GM12878 (cell line): Measurements from ENCODE around the gene NEURL4. TPM values are rescaled to one million over a fixed set of nuclear protein-coding genes. Genes with fewer than 3 reads are reported as not detected.

Experiments
- BCL3 ChIP-seq: IDR thresholded peaks from 2 replicates; pipeline ENCODE4 v1.6.1; 2011; ENCODE audit warnings: borderline replicate concordance, low read depth, mild to moderate bottlenecking, moderate library complexity, low read length; ENCODE audit not compliant: insufficient read depth, poor library complexity, severe bottlenecking
- CBFB ChIP-seq: IDR thresholded peaks from 2 replicates; pipeline ENCODE4 v1.6.1; 2016; ENCODE audit warnings: antibody characterized with exemption, low read depth
- CHD1 ChIP-seq: IDR thresholded peaks from 2 replicates; pipeline ENCODE4 v1.6.1; 2012; ENCODE audit warnings: low read depth, low read length, improper control_type of control experiment
- CREB1 ChIP-seq: IDR thresholded peaks from 2 replicates; pipeline ENCODE4 v1.6.1; 2012; ENCODE audit warnings: low read depth, mild to moderate bottlenecking, inconsistent platforms
- EP300 ChIP-seq, 2 experiments: fragments of 150-350 bp in 1 of 2; IDR thresholded peaks; 2 replicates each; pipeline ENCODE4 v1.6.1; 2011 to 2012; ENCODE audit warnings: low read depth in 2 of 2, low read length in 2 of 2, borderline replicate concordance in 1 of 2, improper control_type of control experiment in 1 of 2, inconsistent platforms in 1 of 2; ENCODE audit not compliant: control insufficient read depth in 1 of 2
- MAX ChIP-seq: IDR thresholded peaks from 2 replicates; pipeline ENCODE4 v1.6.1; 2012; ENCODE audit warnings: low read depth, low read length, improper control_type of control experiment
- MTA2 ChIP-seq: fragments of 450-650 bp; IDR thresholded peaks from 2 replicates; pipeline ENCODE4 v1.6.1; 2016; ENCODE audit warnings: low read depth, mild to moderate bottlenecking, moderate library complexity
- NR2C2 ChIP-seq: IDR thresholded peaks from 2 replicates; pipeline ENCODE4 v1.6.1; 2011; ENCODE audit warnings: borderline replicate concordance, low read depth; ENCODE audit not compliant: control insufficient read depth, insufficient read length
- NR2F1 ChIP-seq: fragments of 450-650 bp; conservative IDR thresholded peaks from 2 replicates; pipeline ENCODE4 v1.6.1; 2017; ENCODE audit warnings: mild to moderate bottlenecking
- PML ChIP-seq: IDR thresholded peaks from 2 replicates; pipeline ENCODE4 v1.6.1; 2012; ENCODE audit warnings: low read length, inconsistent platforms
- POLR2A ChIP-seq: IDR thresholded peaks from 2 replicates; pipeline ENCODE4 v1.6.1; 2011; ENCODE audit warnings: low read depth, mild to moderate bottlenecking, low read length
- TCF12 ChIP-seq: IDR thresholded peaks from 2 replicates; pipeline ENCODE4 v1.6.1; 2011; ENCODE audit warnings: low read depth, mild to moderate bottlenecking, low read length
- TCF3 ChIP-seq: IDR thresholded peaks from 2 replicates; pipeline ENCODE4 v1.6.1; 2012; ENCODE audit warnings: low read depth, mild to moderate bottlenecking, low read length, borderline replicate concordance; ENCODE audit not compliant: insufficient read depth
- YY1 ChIP-seq: IDR thresholded peaks from 2 replicates; pipeline ENCODE4 v1.6.1; 2011; ENCODE audit warnings: low read depth, mild to moderate bottlenecking, low read length
- ZNF384 ChIP-seq: IDR thresholded peaks from 2 replicates; pipeline ENCODE4 v1.6.1; 2012; ENCODE audit warnings: low read depth, mild to moderate bottlenecking, low read length, improper control_type of control experiment, borderline replicate concordance
- polyA plus RNA-seq, 11 experiments: library from polyadenylated mRNA; depleted of rRNA in 4 of 11; unstranded in 6 of 11; stranded (reverse) in 5 of 11; fragments of >200 nt; fragmentation: Nextera tagmentation in 4 of 11; fragmentation: Illumina TruSeq in 1 of 11; extraction: Ambion mirVana in 4 of 11; extraction: Trizol in 1 of 11; gene quantifications; 1 replicate in 1 of 11; 2 replicates in 10 of 11; pipeline versions ENCODE4 v1.2.1 to v1.2.3, GENCODE V29; 2011 to 2016; ENCODE audit warnings: inconsistent platforms in 2 of 11, missing spikeins in 2 of 11, low read depth in 1 of 11
- total RNA-seq, 4 experiments: library from RNA; depleted of rRNA in 3 of 4; stranded (reverse); fragments of >200 nt in 3 of 4; fragmentation: Illumina TruSeq in 1 of 4; extraction: Trizol in 1 of 4; gene quantifications; 2 replicates each; pipeline versions ENCODE4 v1.2.1 to v1.2.3, GENCODE V29; 2013 to 2021
- TF ChIP-seq, protein P1 (sequence below): fragments of 450-650 bp; IDR thresholded peaks from 2 replicates; pipeline ENCODE4 v1.6.1; 2016; ENCODE audit warnings: mild to moderate bottlenecking
- TF ChIP-seq, protein P2 (sequence below): fragments of 450-650 bp; conservative IDR thresholded peaks from 2 replicates; pipeline ENCODE4 v1.6.1; 2017; ENCODE audit warnings: mild to moderate bottlenecking, moderate library complexity
- TF ChIP-seq, protein P3 (sequence below): fragments of 450-650 bp; formaldehyde crosslinking; IDR thresholded peaks from 2 replicates; pipeline ENCODE4 v1.5.0; 2022; ENCODE audit warnings: mild to moderate bottlenecking, missing genetic modification characterization

The NEURL4 gene
- total and polyA plus RNA-seq, 10 of the 15 experiments (the other 5 are each of a cell fraction or from before 2014, with no cell fraction given): 0.03 to 41.9 (median 10.0) TPM

GRCh38 chr17:7314719-7315569, 14.2 kb downstream of the NEURL4 start, which contains the start of gene GPS2 (continued):
- TF ChIP-seq EP300 (IDR thresholded peaks at IDR 0.05; ENCODE audit: borderline replicate concordance in 1 of 2, control insufficient read depth in 1 of 2, low read depth in 2 of 2, low read length in 2 of 2) (no peak), TCF3 (0 out of 2 replicates have a peak, but pooled peaks have one; percentile 48), NR2C2 (peak; percentile 77), CBFB (no peak; the same call in 1 of the 2 replicates), MAX (peak; percentile 76; the same call in 1 of the 2 replicates), MTA2 (peak; percentile 63), BCL3 (peak; percentile 62), TCF12 (peak; percentile 27; the same call in 1 of the 2 replicates), PML (0 out of 2 replicates have a peak, but pooled peaks have one; percentile 64), CREB1 (peak; percentile 95), CHD1 (no peak), POLR2A (peak; percentile 94), NR2F1 (peak; percentile 72), ZNF384 (no peak), YY1 (peak; percentile 80)
- TF ChIP-seq, protein P1, sequence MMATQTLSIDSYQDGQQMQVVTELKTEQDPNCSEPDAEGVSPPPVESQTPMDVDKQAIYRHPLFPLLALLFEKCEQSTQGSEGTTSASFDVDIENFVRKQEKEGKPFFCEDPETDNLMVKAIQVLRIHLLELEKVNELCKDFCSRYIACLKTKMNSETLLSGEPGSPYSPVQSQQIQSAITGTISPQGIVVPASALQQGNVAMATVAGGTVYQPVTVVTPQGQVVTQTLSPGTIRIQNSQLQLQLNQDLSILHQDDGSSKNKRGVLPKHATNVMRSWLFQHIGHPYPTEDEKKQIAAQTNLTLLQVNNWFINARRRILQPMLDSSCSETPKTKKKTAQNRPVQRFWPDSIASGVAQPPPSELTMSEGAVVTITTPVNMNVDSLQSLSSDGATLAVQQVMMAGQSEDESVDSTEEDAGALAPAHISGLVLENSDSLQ: peak; percentile 53; the same call in 1 of the 2 replicates
- TF ChIP-seq, protein P2, sequence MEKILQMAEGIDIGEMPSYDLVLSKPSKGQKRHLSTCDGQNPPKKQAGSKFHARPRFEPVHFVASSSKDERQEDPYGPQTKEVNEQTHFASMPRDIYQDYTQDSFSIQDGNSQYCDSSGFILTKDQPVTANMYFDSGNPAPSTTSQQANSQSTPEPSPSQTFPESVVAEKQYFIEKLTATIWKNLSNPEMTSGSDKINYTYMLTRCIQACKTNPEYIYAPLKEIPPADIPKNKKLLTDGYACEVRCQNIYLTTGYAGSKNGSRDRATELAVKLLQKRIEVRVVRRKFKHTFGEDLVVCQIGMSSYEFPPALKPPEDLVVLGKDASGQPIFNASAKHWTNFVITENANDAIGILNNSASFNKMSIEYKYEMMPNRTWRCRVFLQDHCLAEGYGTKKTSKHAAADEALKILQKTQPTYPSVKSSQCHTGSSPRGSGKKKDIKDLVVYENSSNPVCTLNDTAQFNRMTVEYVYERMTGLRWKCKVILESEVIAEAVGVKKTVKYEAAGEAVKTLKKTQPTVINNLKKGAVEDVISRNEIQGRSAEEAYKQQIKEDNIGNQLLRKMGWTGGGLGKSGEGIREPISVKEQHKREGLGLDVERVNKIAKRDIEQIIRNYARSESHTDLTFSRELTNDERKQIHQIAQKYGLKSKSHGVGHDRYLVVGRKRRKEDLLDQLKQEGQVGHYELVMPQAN: peak; percentile 81
- TF ChIP-seq, protein P3, sequence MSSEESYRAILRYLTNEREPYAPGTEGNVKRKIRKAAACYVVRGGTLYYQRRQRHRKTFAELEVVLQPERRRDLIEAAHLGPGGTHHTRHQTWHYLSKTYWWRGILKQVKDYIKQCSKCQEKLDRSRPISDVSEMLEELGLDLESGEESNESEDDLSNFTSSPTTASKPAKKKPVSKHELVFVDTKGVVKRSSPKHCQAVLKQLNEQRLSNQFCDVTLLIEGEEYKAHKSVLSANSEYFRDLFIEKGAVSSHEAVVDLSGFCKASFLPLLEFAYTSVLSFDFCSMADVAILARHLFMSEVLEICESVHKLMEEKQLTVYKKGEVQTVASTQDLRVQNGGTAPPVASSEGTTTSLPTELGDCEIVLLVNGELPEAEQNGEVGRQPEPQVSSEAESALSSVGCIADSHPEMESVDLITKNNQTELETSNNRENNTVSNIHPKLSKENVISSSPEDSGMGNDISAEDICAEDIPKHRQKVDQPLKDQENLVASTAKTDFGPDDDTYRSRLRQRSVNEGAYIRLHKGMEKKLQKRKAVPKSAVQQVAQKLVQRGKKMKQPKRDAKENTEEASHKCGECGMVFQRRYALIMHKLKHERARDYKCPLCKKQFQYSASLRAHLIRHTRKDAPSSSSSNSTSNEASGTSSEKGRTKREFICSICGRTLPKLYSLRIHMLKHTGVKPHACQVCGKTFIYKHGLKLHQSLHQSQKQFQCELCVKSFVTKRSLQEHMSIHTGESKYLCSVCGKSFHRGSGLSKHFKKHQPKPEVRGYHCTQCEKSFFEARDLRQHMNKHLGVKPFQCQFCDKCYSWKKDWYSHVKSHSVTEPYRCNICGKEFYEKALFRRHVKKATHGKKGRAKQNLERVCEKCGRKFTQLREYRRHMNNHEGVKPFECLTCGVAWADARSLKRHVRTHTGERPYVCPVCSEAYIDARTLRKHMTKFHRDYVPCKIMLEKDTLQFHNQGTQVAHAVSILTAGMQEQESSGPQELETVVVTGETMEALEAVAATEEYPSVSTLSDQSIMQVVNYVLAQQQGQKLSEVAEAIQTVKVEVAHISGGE (CRISPR knock-in tag): peak; percentile 57
